Transverse colon (tissue), 4 donors: ENCODE measurements around the gene RIT2. TPM values are rescaled to one million over a fixed set of nuclear protein-coding genes. Genes with fewer than 3 reads are reported as not detected.

Source experiments
- DNase-seq: peaks from one replicate; pipeline ENCODE4 v3.0.0-alpha.2; 2019
- H3K27ac ChIP-seq, 4 donors: fragments of 200-600 bp; sonication (generic); 2 replicates each; pipeline ENCODE4 v1.5.1; 2016 to 2018; ENCODE audit warnings: inconsistent platforms in 4 of 4
- H3K27me3 ChIP-seq: fragments of 200-600 bp; sonication (generic); 2 replicates; pipeline ENCODE4 v1.5.1; 2017; ENCODE audit warnings: inconsistent platforms
- H3K36me3 ChIP-seq, 4 donors: fragments of 200-600 bp; sonication (generic); 2 replicates each; pipeline ENCODE4 v1.5.1; 2017 to 2019; ENCODE audit warnings: inconsistent platforms in 4 of 4
- H3K4me1 ChIP-seq, 4 donors: fragments of 200-600 bp; sonication (generic); 2 replicates each; pipeline ENCODE4 v1.5.1; 2017 to 2020; ENCODE audit warnings: inconsistent platforms in 4 of 4
- H3K4me3 ChIP-seq, 4 donors: fragments of 200-600 bp; sonication (generic); 1 replicate in 1 of 4; 2 replicates in 3 of 4; pipeline versions ENCODE4 v1.5.1 to v1.6.1; 2017 to 2019; ENCODE audit warnings: inconsistent platforms in 4 of 4
- H3K9me3 ChIP-seq, 2 donors: fragments of 200-600 bp; sonication (generic); 2 replicates each; pipeline ENCODE4 v1.5.1; 2017 to 2019; ENCODE audit warnings: inconsistent platforms in 2 of 2
- CTCF ChIP-seq, 5 experiments: fragments of 200-600 bp in 3 of 5; fragments of 450-650 bp in 2 of 5; sonication (generic) in 3 of 5; IDR thresholded peaks; 1 replicate in 2 of 5; 2 replicates in 3 of 5; pipeline ENCODE4 v1.5.1; 2016 to 2017; ENCODE audit warnings: antibody characterized with exemption in 5 of 5, inconsistent platforms in 3 of 5, mild to moderate bottlenecking in 2 of 5, moderate library complexity in 1 of 5
- EP300 ChIP-seq: sonication (generic); formaldehyde crosslinking; IDR thresholded peaks from one replicate; pipeline ENCODE4 v1.6.1; 2017; ENCODE audit warnings: antibody characterized with exemption, low read depth
- POLR2A ChIP-seq: fragments of 450-650 bp; IDR thresholded peaks from one replicate; pipeline ENCODE4 v1.6.1; 2016; ENCODE audit warnings: antibody characterized with exemption, mild to moderate bottlenecking, moderate library complexity
- POLR2AphosphoS5 ChIP-seq, 3 donors: sonication (generic); formaldehyde crosslinking; IDR thresholded peaks; one replicate each; pipeline ENCODE4 v1.6.1; 2016; ENCODE audit warnings: antibody characterized with exemption in 3 of 3
- WGBS, 2 donors: methylation state at CpG; one replicate each; pipeline ENCODE4 v1.1.5; 2018; ENCODE audit warnings: low coverage in 1 of 2; 5-methylcytosine and 5-hydroxymethylcytosine counted together
- in situ Hi-C, 4 donors: fragments of 200-750 bp; cut with MboI; loops; one replicate each; pipeline versions ENCODE4 v1.15.0 to v1.15.1; 2017; ENCODE audit warnings: low sequenced_read_pairs in 3 of 4, low pct_ligation_motif_present in 1 of 4, low pct_unique_long_range_greater_than_20kb in 1 of 4
- intact Hi-C: fragments of 100-400 bp; cut with DNase I; formaldehyde crosslinking; loops from one replicate; pipeline ENCODE4 v1.15.1; 2023; ENCODE audit warnings: low total_unique reads
- total RNA-seq, 4 donors: library from RNA; depleted of rRNA; stranded (reverse); fragments of >200 nt; gene quantifications; one replicate each; pipeline ENCODE4 v1.1.0, GENCODE V29; 2016

Gene RIT2
- total RNA-seq, 4 donors from 2014 or later, result not detected

- H3K27me3 ChIP-seq, result no peaks in the 10 kb centered on the region
- in situ Hi-C loops (no loop called here), intact Hi-C loops (no loop called here)
- peaks cover 0 to under 1% of the 10 kb centered on the region in 2 donors for H3K9me3 ChIP-seq
- no peak for DNase-seq
- WGBS, 2 donors, result 33% methylated on average over 1 of the region's 1 CpG; no CpG with 5 or more reads in 1 of the 2 donors
- no peak overlapping the region for H3K27ac ChIP-seq
- no peak overlapping the region for H3K4me3 ChIP-seq
- TF ChIP-seq CTCF (IDR thresholded peaks at IDR 0.05), result no peak
- no peak for TF ChIP-seq POLR2AphosphoS5 (IDR thresholded peaks at IDR 0.05)
- no peak for TF ChIP-seq POLR2A
- H3K4me1 ChIP-seq, result no peaks in the 10 kb centered on the region
- no peaks in the 10 kb centered on the region for H3K36me3 ChIP-seq
Measured at GRCh38 chr18:42730272-42730671, 385.2 kb downstream of the RIT2 start.

- TF ChIP-seq POLR2AphosphoS5 (IDR thresholded peaks at IDR 0.05), result no peak
- TF ChIP-seq CTCF (IDR thresholded peaks at IDR 0.05), result no peak
- no peak for TF ChIP-seq EP300
- no peak for TF ChIP-seq POLR2A
- no peaks in the 10 kb centered on the region for H3K4me1 ChIP-seq
- no peaks in the 10 kb centered on the region for H3K27me3 ChIP-seq
- H3K36me3 ChIP-seq, result no peaks in the 10 kb centered on the region
- intact Hi-C loops (no loop called here), in situ Hi-C loops (no loop called here)
- DNase-seq, result no peak
- no peak overlapping the region for H3K27ac ChIP-seq
- H3K9me3 ChIP-seq, result no peaks in the 10 kb centered on the region
- H3K4me3 ChIP-seq, result no peak overlapping the region
- 80 to 95% methylated on average over 4 to 6 of the region's 6 CpGs for WGBS, 2 donors
Measured at GRCh38 chr18:42719221-42719620, 396.3 kb downstream of the RIT2 start.

- Histone ChIP-seq H3K27me3 (no peaks in the 10 kb centered on the region), H3K27ac (no peak overlapping the region), H3K4me1 (no peaks in the 10 kb centered on the region), H3K9me3 (no peaks in the 10 kb centered on the region), H3K4me3 (no peak overlapping the region), H3K36me3 (no peaks in the 10 kb centered on the region)
- intact Hi-C loops, result no loop called here
- DNase-seq, result no peak
- TF ChIP-seq POLR2AphosphoS5 (IDR thresholded peaks at IDR 0.05), result no peak
- WGBS, 2 donors, result 50 to 53% methylated on average over 1 of the region's 1 CpG
- in situ Hi-C loops, result no loop called here
Measured at GRCh38 chr18:42712065-42712464, 403.4 kb downstream of the RIT2 start.

- in situ Hi-C loops, result no loop called here
- WGBS, 2 donors, result 90% methylated on average over 1 of the region's 1 CpG; no CpG with 5 or more reads in 1 of the 2 donors
- H3K27me3 ChIP-seq, result no peaks in the 10 kb centered on the region
- no peak for TF ChIP-seq CTCF (IDR thresholded peaks at IDR 0.05)
- no peak overlapping the region for H3K4me3 ChIP-seq
- H3K27ac ChIP-seq, result no peak overlapping the region
- intact Hi-C loops, result no loop called here
- H3K4me1 ChIP-seq, result no peaks in the 10 kb centered on the region
- H3K36me3 ChIP-seq, result no peaks in the 10 kb centered on the region
- no peaks in the 10 kb centered on the region for H3K9me3 ChIP-seq
- no peak for DNase-seq
Measured at GRCh38 chr18:42707080-42707479, 408.4 kb downstream of the RIT2 start.

- intact Hi-C loops (no loop called here), in situ Hi-C loops (no loop called here)
- H3K4me1 ChIP-seq, result no peaks in the 10 kb centered on the region
- no peaks in the 10 kb centered on the region for H3K9me3 ChIP-seq
- H3K27me3 ChIP-seq, result no peaks in the 10 kb centered on the region
- peak; percentile 7 for DNase-seq
- no peak for TF ChIP-seq EP300
- TF ChIP-seq POLR2AphosphoS5 (IDR thresholded peaks at IDR 0.05), result no peak
- TF ChIP-seq POLR2A, result no peak
- TF ChIP-seq CTCF (IDR thresholded peaks at IDR 0.05), result no peak
- WGBS, 2 donors, result 29 to 65% methylated on average over 4 to 8 of the region's 8 CpGs
- no peak overlapping the region for H3K27ac ChIP-seq
- H3K4me3 ChIP-seq, result no peak overlapping the region
- H3K36me3 ChIP-seq, result no peaks in the 10 kb centered on the region
Measured at GRCh38 chr18:42706618-42707017, 408.9 kb downstream of the RIT2 start.
